HFF-Myc (cell line): ENCODE measurements around the gene FAM193B.

ENCODE experiments used
- DNase-seq: peaks from one replicate; pipeline ENCODE4 v3.0.0-alpha.2; 2011; ENCODE audit warnings: low read depth; ENCODE audit errors: extremely low read depth
- H3K4me3 ChIP-seq: replicated peaks from 2 replicates; pipeline ENCODE4 v1.5.1; 2011; ENCODE audit warnings: low read depth, mild to moderate bottlenecking, control low read depth, low read length
- TF ChIP-seq, protein P1 (sequence below): IDR thresholded peaks from 2 replicates; pipeline ENCODE4 v1.5.1; 2012; ENCODE audit warnings: mild to moderate bottlenecking, low read depth, low read length, control low read depth; ENCODE audit errors: missing control alignments

Gene FAM193B

DNA sequence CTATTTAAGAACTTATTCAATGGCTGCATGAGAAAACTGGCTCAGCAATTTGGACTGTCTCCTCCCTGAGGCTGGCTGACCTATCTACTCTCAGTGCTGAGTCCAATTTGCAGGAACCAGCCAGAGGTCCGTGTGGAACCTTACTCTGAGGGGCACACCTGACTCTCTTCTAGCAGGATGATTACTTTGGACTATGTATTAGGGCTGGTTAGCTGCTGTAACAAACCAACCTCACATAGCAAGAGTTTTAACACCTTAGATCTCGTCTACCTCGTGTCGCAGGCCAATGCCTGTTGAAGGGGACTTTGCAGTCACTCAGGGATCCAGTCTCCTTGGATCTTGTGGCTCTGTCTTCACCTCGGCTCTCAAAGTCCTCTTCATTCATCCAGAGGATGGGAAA is 3.4 kb upstream of the FAM193B start:
- no peak for DNase-seq
- H3K4me3 ChIP-seq: no peak overlapping the region
- TF ChIP-seq, protein P1, sequence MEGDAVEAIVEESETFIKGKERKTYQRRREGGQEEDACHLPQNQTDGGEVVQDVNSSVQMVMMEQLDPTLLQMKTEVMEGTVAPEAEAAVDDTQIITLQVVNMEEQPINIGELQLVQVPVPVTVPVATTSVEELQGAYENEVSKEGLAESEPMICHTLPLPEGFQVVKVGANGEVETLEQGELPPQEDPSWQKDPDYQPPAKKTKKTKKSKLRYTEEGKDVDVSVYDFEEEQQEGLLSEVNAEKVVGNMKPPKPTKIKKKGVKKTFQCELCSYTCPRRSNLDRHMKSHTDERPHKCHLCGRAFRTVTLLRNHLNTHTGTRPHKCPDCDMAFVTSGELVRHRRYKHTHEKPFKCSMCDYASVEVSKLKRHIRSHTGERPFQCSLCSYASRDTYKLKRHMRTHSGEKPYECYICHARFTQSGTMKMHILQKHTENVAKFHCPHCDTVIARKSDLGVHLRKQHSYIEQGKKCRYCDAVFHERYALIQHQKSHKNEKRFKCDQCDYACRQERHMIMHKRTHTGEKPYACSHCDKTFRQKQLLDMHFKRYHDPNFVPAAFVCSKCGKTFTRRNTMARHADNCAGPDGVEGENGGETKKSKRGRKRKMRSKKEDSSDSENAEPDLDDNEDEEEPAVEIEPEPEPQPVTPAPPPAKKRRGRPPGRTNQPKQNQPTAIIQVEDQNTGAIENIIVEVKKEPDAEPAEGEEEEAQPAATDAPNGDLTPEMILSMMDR: no peak

GRCh38 chr5:177557041-177557647 is 2.8 kb upstream of the FAM193B start:
- TF ChIP-seq, protein P1: no peak

GRCh38 chr5:177555665-177556064 is 1.3 kb upstream of the FAM193B start:
- TF ChIP-seq, protein P1: no peak
- H3K4me3 ChIP-seq: no peak overlapping the region
- DNase-seq: no peak

More at GRCh38 chr5:177557041-177557647, 2.8 kb upstream of the FAM193B start:
- DNase-seq: peak; percentile 68
- no peak overlapping the region for H3K4me3 ChIP-seq

DNA sequence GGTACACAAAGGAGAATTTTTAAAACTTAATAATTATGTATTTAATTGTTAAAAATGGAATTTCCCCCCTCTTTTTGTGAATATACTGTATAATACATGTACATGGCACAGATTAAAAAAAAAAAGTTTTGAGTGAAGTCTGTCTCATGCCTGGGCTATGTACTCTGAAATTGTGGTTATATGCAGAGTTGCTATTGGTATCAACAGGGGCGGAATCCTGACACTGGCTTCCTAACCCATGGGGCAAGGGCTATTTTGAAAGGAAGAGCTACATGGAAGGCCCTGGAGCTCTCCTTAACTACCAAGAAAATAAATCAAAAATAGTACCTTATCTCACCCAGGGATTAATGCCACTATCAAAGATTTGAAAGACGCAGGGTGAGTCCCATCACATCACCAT is 865 bp upstream of the FAM193B start:
- peak overlapping the region; percentile 82 for H3K4me3 ChIP-seq
- TF ChIP-seq, protein P1: no peak
- DNase-seq: no peak

DNA sequence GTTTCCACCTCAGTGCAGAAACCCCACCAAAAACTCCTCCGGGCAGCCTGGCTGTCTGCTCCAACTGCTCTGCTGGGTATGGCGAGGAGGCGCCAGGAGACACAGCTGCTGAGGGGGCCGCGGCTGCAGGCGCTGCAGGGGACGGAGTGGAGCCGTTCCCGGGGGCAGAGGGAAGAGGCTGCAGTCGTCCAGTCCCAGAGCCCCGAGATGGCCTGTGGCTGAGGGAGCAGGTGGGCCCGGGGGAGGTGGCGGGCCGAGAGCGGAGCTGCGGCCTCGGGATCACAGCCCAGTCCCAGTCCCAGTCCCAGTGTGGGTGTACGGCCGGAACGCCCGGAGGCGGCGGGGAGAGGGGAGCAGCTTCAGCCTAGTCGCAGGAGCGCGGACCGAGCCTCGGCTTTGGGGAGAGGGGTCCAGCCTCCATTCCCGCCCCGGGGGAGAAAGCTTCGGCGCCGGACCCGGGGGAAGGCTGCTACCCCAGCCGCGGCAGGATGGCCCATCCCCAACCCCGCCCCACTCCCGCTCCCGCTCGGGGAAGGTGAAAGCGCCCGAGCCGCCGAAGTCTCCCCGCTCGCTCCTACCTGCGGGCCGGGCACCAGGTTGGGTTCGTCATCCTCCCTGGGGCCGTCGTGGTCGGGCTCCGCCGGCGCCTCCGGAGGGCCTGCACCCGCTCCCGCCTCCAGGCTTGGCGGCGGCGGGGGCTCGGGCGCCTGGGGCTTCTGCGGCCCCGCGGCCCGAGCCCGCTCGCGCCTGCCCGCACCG is 513 bp downstream of the FAM193B start:
- H3K4me3 ChIP-seq: peak overlapping the region; percentile 82
- TF ChIP-seq, protein P1: no peak
- no peak for DNase-seq

GRCh38 chr5:177552839-177553455 is 1.4 kb downstream of the FAM193B start:
- DNase-seq: no peak
- peak overlapping the region; percentile 82 for H3K4me3 ChIP-seq

More at GRCh38 chr5:177552839-177553455, 1.4 kb downstream of the FAM193B start:
- TF ChIP-seq, protein P1: no peak
